Measurements from ENCODE around the gene NOP9.
A peak's percentile ranks its signal among the peaks of the same experiment; 100 is the strongest.

Gene NOP9

GRCh38 chr14:24284501-24285035 is 15.1 kb upstream of the NOP9 start:
- DNase-seq = no peak

GRCh38 chr14:24285351-24285750 is 14.3 kb upstream of the NOP9 start:
- DNase-seq = no peak

- no peak for DNase-seq
Observed at GRCh38 chr14:24286996-24287395, 12.7 kb upstream of the NOP9 start.

- no peak for DNase-seq
Observed at GRCh38 chr14:24289649-24290280, 9.9 kb upstream of the NOP9 start.

GRCh38 chr14:24290746-24291145 is 8.9 kb upstream of the NOP9 start:
- no peak for DNase-seq

GRCh38 chr14:24291446-24292117 is 8.1 kb upstream of the NOP9 start:
- DNase-seq = no peak

GRCh38 chr14:24292118-24292807 is 7.4 kb upstream of the NOP9 start:
- no peak for DNase-seq

- DNase-seq = no peak
Observed at GRCh38 chr14:24293525-24293924, 6.1 kb upstream of the NOP9 start.

GRCh38 chr14:24296341-24297157 is 3.1 kb upstream of the NOP9 start:
- peak; percentile 94 for DNase-seq

GRCh38 chr14:24297190-24297964 is 2.3 kb upstream of the NOP9 start:
- peak; percentile 27 for DNase-seq

- peak; percentile 55 for DNase-seq
Observed at GRCh38 chr14:24298892-24299254, 777 bp upstream of the NOP9 start.

GRCh38 chr14:24300326-24300980 is 803 bp downstream of the NOP9 start:
- no peak for DNase-seq

- DNase-seq = no peak
Observed at GRCh38 chr14:24304019-24304387, 4.4 kb downstream of the NOP9 start.

GRCh38 chr14:24307156-24307574 is 7.5 kb downstream of the NOP9 start:
- DNase-seq = no peak

GRCh38 chr14:24307575-24308341 is 8.1 kb downstream of the NOP9 start, which contains the start of gene CIDEB:
Gene CIDEB (minus strand): TSS chr14:24307977. CDS start chr14:24307858, 119 bp downstream.
- peak; percentile 53 for DNase-seq

GRCh38 chr14:24308342-24309124 is 8.9 kb downstream of the NOP9 start:
- DNase-seq = no peak

- DNase-seq = no peak
Observed at GRCh38 chr14:24309538-24310264, 10.1 kb downstream of the NOP9 start, which contains the start of gene LTB4R2. Gene LTB4R2 (plus strand): TSS chr14:24310140. CDS start chr14:24310665, 525 bp downstream.

GRCh38 chr14:24310265-24310645 is 10.6 kb downstream of the NOP9 start:
- DNase-seq = no peak
